ENCODE data around the gene HCST. TPM values are rescaled to one million over a fixed set of nuclear protein-coding genes. Genes with fewer than 3 reads are reported as not detected.

Gene HCST
- total and polyA plus RNA-seq, 2 of the 13 experiments (the other 11 are each of a cell fraction or from before 2014, with no cell fraction given) = 0.24 to 1.2 TPM

DNA sequence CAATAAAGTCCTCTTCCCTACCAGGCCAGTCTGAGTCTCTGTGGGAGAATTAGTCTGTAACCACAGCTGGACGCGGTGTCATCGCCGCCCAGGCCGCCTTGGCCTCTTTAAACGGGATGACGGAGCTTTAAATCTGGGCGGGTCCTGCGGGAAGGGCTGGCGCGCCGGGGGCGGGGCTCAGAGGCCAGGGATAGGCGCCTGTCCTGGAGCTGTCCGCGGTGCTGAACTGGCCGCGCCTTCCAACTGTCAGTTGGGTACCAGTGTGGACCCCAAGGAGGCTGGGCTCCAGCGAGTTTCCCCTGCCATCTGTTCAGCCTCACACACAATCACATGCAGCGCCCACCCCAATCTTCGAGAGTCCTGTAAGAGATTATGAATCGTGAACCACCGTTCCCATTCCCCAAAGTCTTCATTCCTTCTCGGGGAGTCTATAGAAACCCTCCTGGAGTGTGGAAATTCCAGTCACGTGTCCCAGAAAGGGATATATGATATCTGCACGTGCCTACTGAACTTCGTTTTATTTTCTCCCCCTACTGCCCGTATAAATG is 22.5 kb upstream of the HCST start (continued):
- TF ChIP-seq, protein P1, sequence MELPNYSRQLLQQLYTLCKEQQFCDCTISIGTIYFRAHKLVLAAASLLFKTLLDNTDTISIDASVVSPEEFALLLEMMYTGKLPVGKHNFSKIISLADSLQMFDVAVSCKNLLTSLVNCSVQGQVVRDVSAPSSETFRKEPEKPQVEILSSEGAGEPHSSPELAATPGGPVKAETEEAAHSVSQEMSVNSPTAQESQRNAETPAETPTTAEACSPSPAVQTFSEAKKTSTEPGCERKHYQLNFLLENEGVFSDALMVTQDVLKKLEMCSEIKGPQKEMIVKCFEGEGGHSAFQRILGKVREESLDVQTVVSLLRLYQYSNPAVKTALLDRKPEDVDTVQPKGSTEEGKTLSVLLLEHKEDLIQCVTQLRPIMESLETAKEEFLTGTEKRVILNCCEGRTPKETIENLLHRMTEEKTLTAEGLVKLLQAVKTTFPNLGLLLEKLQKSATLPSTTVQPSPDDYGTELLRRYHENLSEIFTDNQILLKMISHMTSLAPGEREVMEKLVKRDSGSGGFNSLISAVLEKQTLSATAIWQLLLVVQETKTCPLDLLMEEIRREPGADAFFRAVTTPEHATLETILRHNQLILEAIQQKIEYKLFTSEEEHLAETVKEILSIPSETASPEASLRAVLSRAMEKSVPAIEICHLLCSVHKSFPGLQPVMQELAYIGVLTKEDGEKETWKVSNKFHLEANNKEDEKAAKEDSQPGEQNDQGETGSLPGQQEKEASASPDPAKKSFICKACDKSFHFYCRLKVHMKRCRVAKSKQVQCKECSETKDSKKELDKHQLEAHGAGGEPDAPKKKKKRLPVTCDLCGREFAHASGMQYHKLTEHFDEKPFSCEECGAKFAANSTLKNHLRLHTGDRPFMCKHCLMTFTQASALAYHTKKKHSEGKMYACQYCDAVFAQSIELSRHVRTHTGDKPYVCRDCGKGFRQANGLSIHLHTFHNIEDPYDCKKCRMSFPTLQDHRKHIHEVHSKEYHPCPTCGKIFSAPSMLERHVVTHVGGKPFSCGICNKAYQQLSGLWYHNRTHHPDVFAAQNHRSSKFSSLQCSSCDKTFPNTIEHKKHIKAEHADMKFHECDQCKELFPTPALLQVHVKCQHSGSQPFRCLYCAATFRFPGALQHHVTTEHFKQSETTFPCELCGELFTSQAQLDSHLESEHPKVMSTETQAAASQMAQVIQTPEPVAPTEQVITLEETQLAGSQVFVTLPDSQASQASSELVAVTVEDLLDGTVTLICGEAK (IDR thresholded peaks at IDR 0.05) = no peak
- TF ChIP-seq, protein P1 (CRISPR knock-in tag; IDR thresholded peaks at IDR 0.05) = peak; percentile 59; the same call in 1 of the 2 replicates
- TF ChIP-seq NFAT5 (CRISPR knock-in tag; IDR thresholded peaks at IDR 0.05) (peak; percentile 97), PHF8 (CRISPR knock-in tag; IDR thresholded peaks at IDR 0.05) (peak; percentile 39; the same call in 1 of the 2 replicates), CENPT (CRISPR knock-in tag; IDR thresholded peaks at IDR 0.05; ENCODE audit: low read depth) (no peak), NR2F1 (CRISPR knock-in tag; IDR thresholded peaks at IDR 0.05) (no peak; a peak in 1 of 4 replicates), RBM39 (IDR thresholded peaks at IDR 0.05; ENCODE audit: low read depth, low read length, poor library complexity, severe bottlenecking) (peak; percentile 44), SP5 (CRISPR knock-in tag; IDR thresholded peaks at IDR 0.05; ENCODE audit: borderline replicate concordance, low read depth) (peak; percentile 74), ZNF737 (CRISPR knock-in tag; IDR thresholded peaks at IDR 0.05; ENCODE audit: borderline replicate concordance) (no peak), ZNF317 (CRISPR knock-in tag; IDR thresholded peaks at IDR 0.05) (peak; percentile 86), ZBTB21 (CRISPR knock-in tag; IDR thresholded peaks at IDR 0.05) (peak; percentile 60; the same call in 1 of the 2 replicates)
- TF ChIP-seq, protein P2, sequence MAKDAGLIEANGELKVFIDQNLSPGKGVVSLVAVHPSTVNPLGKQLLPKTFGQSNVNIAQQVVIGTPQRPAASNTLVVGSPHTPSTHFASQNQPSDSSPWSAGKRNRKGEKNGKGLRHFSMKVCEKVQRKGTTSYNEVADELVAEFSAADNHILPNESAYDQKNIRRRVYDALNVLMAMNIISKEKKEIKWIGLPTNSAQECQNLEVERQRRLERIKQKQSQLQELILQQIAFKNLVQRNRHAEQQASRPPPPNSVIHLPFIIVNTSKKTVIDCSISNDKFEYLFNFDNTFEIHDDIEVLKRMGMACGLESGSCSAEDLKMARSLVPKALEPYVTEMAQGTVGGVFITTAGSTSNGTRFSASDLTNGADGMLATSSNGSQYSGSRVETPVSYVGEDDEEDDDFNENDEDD (CRISPR knock-in tag; IDR thresholded peaks at IDR 0.05; ENCODE audit: borderline replicate concordance) = peak; percentile 52; the same call in 1 of the 2 replicates
- TF ChIP-seq, protein P3, sequence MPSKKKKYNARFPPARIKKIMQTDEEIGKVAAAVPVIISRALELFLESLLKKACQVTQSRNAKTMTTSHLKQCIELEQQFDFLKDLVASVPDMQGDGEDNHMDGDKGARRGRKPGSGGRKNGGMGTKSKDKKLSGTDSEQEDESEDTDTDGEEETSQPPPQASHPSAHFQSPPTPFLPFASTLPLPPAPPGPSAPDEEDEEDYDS (CRISPR knock-in tag; IDR thresholded peaks at IDR 0.05) = peak; percentile 75
